ENCODE measurements around the gene CSF3R. TPM values are rescaled to one million over a fixed set of nuclear protein-coding genes. Genes with fewer than 3 reads are reported as not detected.

CSF3R gene
- total RNA-seq, 1 donor from 2014 or later, result not detected

- no peak overlapping the region for H3K4me3 Mint-ChIP-seq (ENCODE audit: unreplicated experiment)
Observed at GRCh38 chr1:36517011-36517771, 34.5 kb upstream of the CSF3R start.

GRCh38 chr1:36516372-36517010 is 33.8 kb upstream of the CSF3R start:
- peaks cover 9% of the 10 kb centered on the region for H3K9me3 Mint-ChIP-seq (ENCODE audit: unreplicated experiment)
- peak; percentile 72 for DNase-seq
- H3K27me3 Mint-ChIP-seq (ENCODE audit: unreplicated experiment), result peaks cover 12% of the 10 kb centered on the region
- no peak overlapping the region for H3K4me3 Mint-ChIP-seq (ENCODE audit: unreplicated experiment)
- H3K36me3 Mint-ChIP-seq (ENCODE audit: unreplicated experiment), result no peaks in the 10 kb centered on the region
- no peak overlapping the region for H3K27ac Mint-ChIP-seq (ENCODE audit: unreplicated experiment)
- TF ChIP-seq CTCF (IDR thresholded peaks at IDR 0.05; ENCODE audit: partially characterized antibody, unreplicated experiment), result peak; percentile 94
- peaks cover 19% of the 10 kb centered on the region for H3K4me1 Mint-ChIP-seq (ENCODE audit: low read depth, unreplicated experiment)

More at GRCh38 chr1:36517011-36517771, 34.5 kb upstream of the CSF3R start:
- H3K36me3 Mint-ChIP-seq (ENCODE audit: unreplicated experiment), result no peaks in the 10 kb centered on the region
- DNase-seq, result no peak
- no peak for TF ChIP-seq CTCF (IDR thresholded peaks at IDR 0.05; ENCODE audit: partially characterized antibody, unreplicated experiment)
- H3K9me3 Mint-ChIP-seq (ENCODE audit: unreplicated experiment), result peaks cover 8% of the 10 kb centered on the region
- H3K4me1 Mint-ChIP-seq (ENCODE audit: low read depth, unreplicated experiment), result peaks cover 19% of the 10 kb centered on the region
- H3K27ac Mint-ChIP-seq (ENCODE audit: unreplicated experiment), result no peak overlapping the region
- peaks cover 11% of the 10 kb centered on the region for H3K27me3 Mint-ChIP-seq (ENCODE audit: unreplicated experiment)

GRCh38 chr1:36515315-36516138 is 32.8 kb upstream of the CSF3R start:
- no peak overlapping the region for H3K4me3 Mint-ChIP-seq (ENCODE audit: unreplicated experiment)
- peaks cover 11% of the 10 kb centered on the region for H3K27me3 Mint-ChIP-seq (ENCODE audit: unreplicated experiment)
- TF ChIP-seq CTCF (IDR thresholded peaks at IDR 0.05; ENCODE audit: partially characterized antibody, unreplicated experiment), result no peak
- H3K9me3 Mint-ChIP-seq (ENCODE audit: unreplicated experiment), result peaks cover 8% of the 10 kb centered on the region
- peaks cover 17% of the 10 kb centered on the region for H3K4me1 Mint-ChIP-seq (ENCODE audit: low read depth, unreplicated experiment)
- no peaks in the 10 kb centered on the region for H3K36me3 Mint-ChIP-seq (ENCODE audit: unreplicated experiment)
- no peak for DNase-seq
- no peak overlapping the region for H3K27ac Mint-ChIP-seq (ENCODE audit: unreplicated experiment)

GRCh38 chr1:36514501-36514900 is 31.8 kb upstream of the CSF3R start:
- H3K36me3 Mint-ChIP-seq (ENCODE audit: unreplicated experiment), result no peaks in the 10 kb centered on the region
- no peak for TF ChIP-seq CTCF (IDR thresholded peaks at IDR 0.05; ENCODE audit: partially characterized antibody, unreplicated experiment)
- peaks cover 11% of the 10 kb centered on the region for H3K27me3 Mint-ChIP-seq (ENCODE audit: unreplicated experiment)
- no peak for DNase-seq
- H3K4me1 Mint-ChIP-seq (ENCODE audit: low read depth, unreplicated experiment), result peaks cover 10% of the 10 kb centered on the region
- H3K4me3 Mint-ChIP-seq (ENCODE audit: unreplicated experiment), result no peak overlapping the region
- H3K9me3 Mint-ChIP-seq (ENCODE audit: unreplicated experiment), result peaks cover 9% of the 10 kb centered on the region
- no peak overlapping the region for H3K27ac Mint-ChIP-seq (ENCODE audit: unreplicated experiment)

Measured in glutamatergic neuron (in vitro differentiated cells).